Measurements from ENCODE around the gene CAPN11. TPM values are rescaled to one million over a fixed set of nuclear protein-coding genes. Genes with fewer than 3 reads are reported as not detected.

The CAPN11 gene
- total and polyA plus RNA-seq, 9 of the 15 experiments (the other 6 are each of a cell fraction or from before 2014, with no cell fraction given) = 0.03 to 0.61 (median 0.17) TPM; not detected in 1

GRCh38 chr6:44116641-44117382, 41.8 kb upstream of the CAPN11 start (continued):
- no peak for TF ChIP-seq L3MBTL2 (IDR thresholded peaks at IDR 0.05)
- TF ChIP-seq PKNOX1 (IDR thresholded peaks at IDR 0.05) = no peak
- TF ChIP-seq ZFP91 (CRISPR knock-in tag; IDR thresholded peaks at IDR 0.05) = no peak
- TF ChIP-seq SNRNP70 (optimal IDR thresholded peaks at IDR 0.05; ENCODE audit: low read depth, low read length) = no peak
- TF ChIP-seq ZNF282 (CRISPR knock-in tag; IDR thresholded peaks at IDR 0.05) = no peak
- TF ChIP-seq SP1 (CRISPR knock-in tag; IDR thresholded peaks at IDR 0.05) = no peak
- TF ChIP-seq HIVEP1 (CRISPR knock-in tag; IDR thresholded peaks at IDR 0.05) = no peak
- no peak for TF ChIP-seq ARID3B (CRISPR knock-in tag; IDR thresholded peaks at IDR 0.05; ENCODE audit: borderline replicate concordance)
- no peak for TF ChIP-seq TRIM25 (IDR thresholded peaks at IDR 0.05; ENCODE audit: borderline replicate concordance)
- peak; percentile 58; the same call in 1 of the 2 replicates for TF ChIP-seq FOSL1 (tag; conservative IDR thresholded peaks at IDR 0.05)
- peak in 1 of 2 experiments; percentile 36; a peak in 1 of 4 replicates for TF ChIP-seq RCOR1 (IDR thresholded peaks at IDR 0.05; ENCODE audit: borderline replicate concordance in 1 of 2, low read depth in 2 of 2, low read length in 2 of 2)

Measured in K562 (cell line).